HEK293 (cell line): ENCODE measurements around the gene AFF2.

Source experiments
- ZBTB7A ChIP-seq: fragments of 450-650 bp; formaldehyde crosslinking; IDR thresholded peaks from 2 replicates; pipeline ENCODE4 v1.5.1; 2016; ENCODE audit warnings: low read depth, missing biosample characterization, missing genetic modification characterization
- ZNF16 ChIP-seq: fragments of 450-650 bp; formaldehyde crosslinking; IDR thresholded peaks from 2 replicates; pipeline ENCODE4 v1.5.1; 2016; ENCODE audit warnings: low read depth, missing biosample characterization, missing genetic modification characterization
- ZNF24 ChIP-seq: fragments of 450-650 bp; formaldehyde crosslinking; IDR thresholded peaks from 2 replicates; pipeline ENCODE4 v1.5.1; 2016; ENCODE audit warnings: missing biosample characterization, missing genetic modification characterization
- ZNF274 ChIP-seq, 2 experiments: fragments of 200-500 bp in 1 of 2; fragments of 450-650 bp in 1 of 2; sonication (Bioruptor generic) in 1 of 2; formaldehyde crosslinking in 1 of 2; IDR thresholded peaks; 2 replicates each; pipeline versions ENCODE4 v1.5.1 to v1.6.1; 2014 to 2016; ENCODE audit warnings: borderline replicate concordance in 1 of 2, inconsistent platforms in 1 of 2, low read length in 1 of 2, missing biosample characterization in 1 of 2, missing genetic modification characterization in 1 of 2
- ZNF311 ChIP-seq: fragments of 450-650 bp; formaldehyde crosslinking; IDR thresholded peaks from 2 replicates; pipeline ENCODE4 v1.5.1; 2017; ENCODE audit warnings: missing biosample characterization, missing genetic modification characterization, borderline replicate concordance
- ZNF529 ChIP-seq: fragments of 450-650 bp; formaldehyde crosslinking; IDR thresholded peaks from 2 replicates; pipeline ENCODE4 v1.5.1; 2017; ENCODE audit warnings: missing genetic modification characterization, missing biosample characterization; ENCODE audit not compliant: insufficient replicate concordance
- ZNF560 ChIP-seq: fragments of 450-650 bp; formaldehyde crosslinking; IDR thresholded peaks from 2 replicates; pipeline ENCODE4 v1.5.1; 2017; ENCODE audit warnings: missing biosample characterization, missing genetic modification characterization, borderline replicate concordance
- ZNF785 ChIP-seq: fragments of 450-650 bp; formaldehyde crosslinking; IDR thresholded peaks from 2 replicates; pipeline ENCODE4 v1.5.1; 2016; ENCODE audit warnings: missing biosample characterization, missing genetic modification characterization
- TF ChIP-seq, protein P1 (sequence below): fragments of 450-650 bp; formaldehyde crosslinking; IDR thresholded peaks from 2 replicates; pipeline ENCODE4 v1.5.1; 2016; ENCODE audit warnings: missing biosample characterization, missing genetic modification characterization
- TF ChIP-seq, protein P2 (sequence below): fragments of 450-650 bp; formaldehyde crosslinking; IDR thresholded peaks from 2 replicates; pipeline ENCODE4 v1.5.1; 2016; ENCODE audit warnings: missing biosample characterization, missing genetic modification characterization, low read depth

DNA sequence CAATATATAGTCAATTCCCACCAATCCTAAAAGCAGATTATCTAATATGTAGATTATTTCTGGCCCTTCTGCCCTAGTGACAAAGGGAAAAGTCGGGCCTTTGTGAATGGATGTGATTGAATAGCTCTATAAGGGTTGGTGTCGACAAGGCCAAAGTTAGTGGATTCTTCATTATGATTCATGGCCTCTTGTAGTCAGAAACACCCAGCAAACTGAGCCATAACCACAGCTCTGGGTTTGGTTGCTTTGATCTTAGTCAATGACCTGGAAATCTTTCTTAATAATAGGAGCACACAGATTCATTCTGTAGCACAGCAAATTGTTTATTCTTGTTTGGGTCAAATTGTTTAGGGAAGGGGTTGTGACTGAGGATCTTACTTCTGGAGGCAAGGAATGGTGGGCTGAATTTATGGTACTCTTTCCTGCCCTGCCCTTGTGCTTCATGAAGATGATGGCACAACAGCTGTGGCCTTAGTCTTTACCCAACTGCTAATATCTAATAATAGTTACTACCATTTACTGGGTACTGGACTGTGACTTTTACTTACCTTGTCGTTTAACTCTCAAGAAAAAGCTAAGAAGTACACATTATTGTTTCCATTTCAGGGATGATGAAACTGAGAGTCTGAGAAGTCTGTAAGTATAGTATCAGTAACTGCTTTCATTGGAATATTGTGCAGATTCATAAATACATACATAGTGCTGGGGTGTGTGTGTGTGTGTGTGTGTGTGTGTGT, 74.0 kb downstream of the AFF2 start:
- TF ChIP-seq, protein P1, sequence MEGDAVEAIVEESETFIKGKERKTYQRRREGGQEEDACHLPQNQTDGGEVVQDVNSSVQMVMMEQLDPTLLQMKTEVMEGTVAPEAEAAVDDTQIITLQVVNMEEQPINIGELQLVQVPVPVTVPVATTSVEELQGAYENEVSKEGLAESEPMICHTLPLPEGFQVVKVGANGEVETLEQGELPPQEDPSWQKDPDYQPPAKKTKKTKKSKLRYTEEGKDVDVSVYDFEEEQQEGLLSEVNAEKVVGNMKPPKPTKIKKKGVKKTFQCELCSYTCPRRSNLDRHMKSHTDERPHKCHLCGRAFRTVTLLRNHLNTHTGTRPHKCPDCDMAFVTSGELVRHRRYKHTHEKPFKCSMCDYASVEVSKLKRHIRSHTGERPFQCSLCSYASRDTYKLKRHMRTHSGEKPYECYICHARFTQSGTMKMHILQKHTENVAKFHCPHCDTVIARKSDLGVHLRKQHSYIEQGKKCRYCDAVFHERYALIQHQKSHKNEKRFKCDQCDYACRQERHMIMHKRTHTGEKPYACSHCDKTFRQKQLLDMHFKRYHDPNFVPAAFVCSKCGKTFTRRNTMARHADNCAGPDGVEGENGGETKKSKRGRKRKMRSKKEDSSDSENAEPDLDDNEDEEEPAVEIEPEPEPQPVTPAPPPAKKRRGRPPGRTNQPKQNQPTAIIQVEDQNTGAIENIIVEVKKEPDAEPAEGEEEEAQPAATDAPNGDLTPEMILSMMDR (tag by site-specific recombination) = no peak
- TF ChIP-seq ZNF311 (tag by site-specific recombination) (no peak), ZNF274 (IDR thresholded peaks at IDR 0.05; ENCODE audit: low read length) (no peak), ZNF274 (tag by site-specific recombination; IDR thresholded peaks at IDR 0.05; ENCODE audit: borderline replicate concordance) (no peak), ZNF24 (tag by site-specific recombination) (no peak), ZBTB7A (tag by site-specific recombination) (no peak), ZNF16 (tag by site-specific recombination) (no peak), ZNF529 (tag by site-specific recombination) (no peak), ZNF560 (tag by site-specific recombination) (no peak), ZNF785 (tag by site-specific recombination) (no peak)
- TF ChIP-seq, protein P2, sequence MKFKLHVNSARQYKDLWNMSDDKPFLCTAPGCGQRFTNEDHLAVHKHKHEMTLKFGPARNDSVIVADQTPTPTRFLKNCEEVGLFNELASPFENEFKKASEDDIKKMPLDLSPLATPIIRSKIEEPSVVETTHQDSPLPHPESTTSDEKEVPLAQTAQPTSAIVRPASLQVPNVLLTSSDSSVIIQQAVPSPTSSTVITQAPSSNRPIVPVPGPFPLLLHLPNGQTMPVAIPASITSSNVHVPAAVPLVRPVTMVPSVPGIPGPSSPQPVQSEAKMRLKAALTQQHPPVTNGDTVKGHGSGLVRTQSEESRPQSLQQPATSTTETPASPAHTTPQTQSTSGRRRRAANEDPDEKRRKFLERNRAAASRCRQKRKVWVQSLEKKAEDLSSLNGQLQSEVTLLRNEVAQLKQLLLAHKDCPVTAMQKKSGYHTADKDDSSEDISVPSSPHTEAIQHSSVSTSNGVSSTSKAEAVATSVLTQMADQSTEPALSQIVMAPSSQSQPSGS (tag by site-specific recombination) = no peak
